22Rv1 (cell line): ENCODE measurements around the gene DENND1A.

Source experiments
- H3K27ac ChIP-seq: fragments of 450-650 bp; 2 replicates; pipeline ENCODE4 v1.5.1; 2017
- ZFX ChIP-seq: fragments of 450-650 bp; IDR thresholded peaks from 2 replicates; pipeline ENCODE4 v1.6.1; 2017; ENCODE audit warnings: antibody characterized with exemption, borderline replicate concordance
- TF ChIP-seq, protein P1 (sequence below): fragments of 450-650 bp; IDR thresholded peaks from 2 replicates; pipeline ENCODE4 v1.5.1; 2017; ENCODE audit warnings: mild to moderate bottlenecking

Gene DENND1A

DNA sequence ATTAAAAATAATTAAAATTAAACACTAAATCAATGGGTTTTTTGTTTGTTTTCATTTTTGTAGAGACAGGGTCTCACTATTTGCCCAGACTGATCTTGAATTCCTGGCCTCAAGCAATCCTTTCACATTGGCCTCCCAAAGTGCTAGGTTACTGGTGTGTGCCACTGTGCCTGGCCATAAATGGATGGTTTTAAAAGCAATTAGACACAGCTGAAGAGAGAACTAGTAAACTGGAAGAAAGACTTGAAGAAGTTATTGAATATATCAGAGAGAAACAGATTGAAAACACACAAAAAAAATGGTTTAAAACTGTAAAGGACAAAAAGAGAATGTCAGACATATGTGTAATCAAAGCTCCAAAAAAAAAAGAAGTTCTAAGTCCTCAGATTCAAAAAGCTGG is 83.0 kb downstream of the DENND1A start:
- no peak overlapping the region for H3K27ac ChIP-seq
- TF ChIP-seq ZFX: no peak
- TF ChIP-seq, protein P1, sequence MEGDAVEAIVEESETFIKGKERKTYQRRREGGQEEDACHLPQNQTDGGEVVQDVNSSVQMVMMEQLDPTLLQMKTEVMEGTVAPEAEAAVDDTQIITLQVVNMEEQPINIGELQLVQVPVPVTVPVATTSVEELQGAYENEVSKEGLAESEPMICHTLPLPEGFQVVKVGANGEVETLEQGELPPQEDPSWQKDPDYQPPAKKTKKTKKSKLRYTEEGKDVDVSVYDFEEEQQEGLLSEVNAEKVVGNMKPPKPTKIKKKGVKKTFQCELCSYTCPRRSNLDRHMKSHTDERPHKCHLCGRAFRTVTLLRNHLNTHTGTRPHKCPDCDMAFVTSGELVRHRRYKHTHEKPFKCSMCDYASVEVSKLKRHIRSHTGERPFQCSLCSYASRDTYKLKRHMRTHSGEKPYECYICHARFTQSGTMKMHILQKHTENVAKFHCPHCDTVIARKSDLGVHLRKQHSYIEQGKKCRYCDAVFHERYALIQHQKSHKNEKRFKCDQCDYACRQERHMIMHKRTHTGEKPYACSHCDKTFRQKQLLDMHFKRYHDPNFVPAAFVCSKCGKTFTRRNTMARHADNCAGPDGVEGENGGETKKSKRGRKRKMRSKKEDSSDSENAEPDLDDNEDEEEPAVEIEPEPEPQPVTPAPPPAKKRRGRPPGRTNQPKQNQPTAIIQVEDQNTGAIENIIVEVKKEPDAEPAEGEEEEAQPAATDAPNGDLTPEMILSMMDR: no peak

DNA sequence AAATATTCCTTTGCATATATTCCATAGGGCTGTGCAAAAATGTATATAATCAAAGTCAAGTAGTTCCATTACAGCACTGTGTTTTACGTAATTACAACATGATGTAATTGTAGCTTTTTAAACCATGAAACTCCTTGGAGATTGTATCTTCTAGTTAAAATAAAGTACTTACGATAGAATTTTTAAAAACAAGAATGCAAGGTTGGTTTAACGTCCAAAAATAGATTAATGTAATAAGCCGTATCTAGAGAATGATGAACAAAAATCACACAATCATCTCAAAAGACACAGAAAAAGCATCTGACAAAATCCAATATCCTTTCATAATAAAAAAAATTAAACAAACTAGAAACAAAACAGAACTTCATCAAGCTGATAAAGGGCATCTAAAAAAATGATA is 86.2 kb downstream of the DENND1A start:
- no peak overlapping the region for H3K27ac ChIP-seq
- TF ChIP-seq, protein P1: no peak
- no peak for TF ChIP-seq ZFX

DNA sequence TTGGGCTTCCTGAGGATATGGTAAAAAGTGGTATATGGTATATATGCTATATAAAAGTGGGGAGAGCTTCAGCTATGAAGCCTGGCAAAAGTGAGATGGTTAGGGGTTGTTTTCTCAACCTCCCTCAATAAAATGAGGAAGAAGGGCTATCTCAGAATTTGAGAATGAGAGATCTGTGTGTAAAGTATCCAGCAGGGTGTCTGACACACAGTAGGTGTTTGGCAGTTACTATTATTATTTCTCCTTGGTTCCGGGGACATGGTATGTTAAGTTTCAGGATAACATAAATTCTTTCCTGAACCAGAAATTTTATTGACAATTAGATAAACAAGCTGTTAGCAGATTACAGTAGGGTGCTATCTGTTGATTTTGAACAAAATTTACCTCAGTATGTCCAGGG is 94.1 kb downstream of the DENND1A start:
- TF ChIP-seq, protein P1: no peak
- TF ChIP-seq ZFX: no peak
- H3K27ac ChIP-seq: no peak overlapping the region

DNA sequence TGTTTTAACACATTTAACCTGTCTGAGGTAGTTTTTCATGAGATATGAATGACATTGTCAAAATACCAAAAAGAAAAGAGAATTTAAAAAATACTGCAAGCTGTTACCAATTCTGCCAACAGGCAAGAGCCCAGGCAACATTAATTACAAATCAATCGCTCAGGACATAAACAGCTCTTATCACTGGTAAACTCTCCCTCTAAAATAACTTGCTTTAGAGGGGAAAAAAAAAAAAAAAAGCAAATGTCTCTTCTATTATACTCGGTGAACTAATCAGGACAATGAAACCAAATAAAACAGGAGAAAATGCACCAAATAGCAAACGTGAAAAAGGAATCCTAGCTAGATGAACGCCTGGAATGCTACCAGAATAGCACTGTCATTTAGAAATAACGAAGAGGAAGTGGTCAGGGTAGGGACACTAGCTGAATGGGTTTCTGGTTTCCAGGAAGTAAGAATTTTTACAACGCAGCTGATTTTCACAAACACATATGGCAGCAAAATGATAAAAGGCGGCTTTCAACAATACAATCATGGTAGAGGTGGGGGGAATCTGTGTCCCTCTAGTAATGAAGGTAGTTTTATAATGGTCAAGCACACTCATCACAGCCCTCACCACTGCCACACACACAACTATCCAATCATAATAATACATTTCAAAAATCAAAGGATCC is 94.9 kb downstream of the DENND1A start:
- TF ChIP-seq, protein P1: no peak
- no peak for TF ChIP-seq ZFX
- H3K27ac ChIP-seq: no peak overlapping the region

DNA sequence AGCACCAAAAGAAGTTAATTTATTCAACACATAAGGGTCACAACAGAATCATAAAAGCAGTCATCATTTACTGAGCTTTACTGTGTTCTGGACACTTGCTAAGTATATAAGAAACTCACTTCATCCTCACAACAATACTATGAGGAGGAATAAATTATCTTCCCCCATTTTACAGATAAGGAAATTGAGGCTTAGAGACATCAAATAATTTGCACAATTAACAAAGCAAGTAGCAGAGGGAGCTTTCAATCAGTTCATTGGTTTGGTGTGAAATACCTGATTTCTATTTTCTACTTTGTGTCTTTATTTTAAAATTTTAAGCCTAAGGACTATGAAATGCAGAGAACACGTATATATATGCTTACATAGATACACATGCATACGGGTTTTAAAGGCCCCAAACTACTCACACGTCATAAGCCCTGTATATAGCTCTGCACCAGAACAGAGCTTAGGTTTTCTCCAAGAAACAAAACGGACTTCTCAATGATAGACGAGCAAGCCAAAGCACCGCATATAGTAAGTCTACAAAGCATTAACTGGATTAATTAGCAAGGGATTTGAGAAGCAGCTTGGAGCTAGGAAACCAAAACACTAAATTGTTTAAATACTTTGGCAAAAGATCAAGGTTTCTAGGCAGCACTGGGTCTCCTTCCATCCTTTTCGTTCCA is 95.6 kb downstream of the DENND1A start:
- H3K27ac ChIP-seq: no peak overlapping the region

DNA sequence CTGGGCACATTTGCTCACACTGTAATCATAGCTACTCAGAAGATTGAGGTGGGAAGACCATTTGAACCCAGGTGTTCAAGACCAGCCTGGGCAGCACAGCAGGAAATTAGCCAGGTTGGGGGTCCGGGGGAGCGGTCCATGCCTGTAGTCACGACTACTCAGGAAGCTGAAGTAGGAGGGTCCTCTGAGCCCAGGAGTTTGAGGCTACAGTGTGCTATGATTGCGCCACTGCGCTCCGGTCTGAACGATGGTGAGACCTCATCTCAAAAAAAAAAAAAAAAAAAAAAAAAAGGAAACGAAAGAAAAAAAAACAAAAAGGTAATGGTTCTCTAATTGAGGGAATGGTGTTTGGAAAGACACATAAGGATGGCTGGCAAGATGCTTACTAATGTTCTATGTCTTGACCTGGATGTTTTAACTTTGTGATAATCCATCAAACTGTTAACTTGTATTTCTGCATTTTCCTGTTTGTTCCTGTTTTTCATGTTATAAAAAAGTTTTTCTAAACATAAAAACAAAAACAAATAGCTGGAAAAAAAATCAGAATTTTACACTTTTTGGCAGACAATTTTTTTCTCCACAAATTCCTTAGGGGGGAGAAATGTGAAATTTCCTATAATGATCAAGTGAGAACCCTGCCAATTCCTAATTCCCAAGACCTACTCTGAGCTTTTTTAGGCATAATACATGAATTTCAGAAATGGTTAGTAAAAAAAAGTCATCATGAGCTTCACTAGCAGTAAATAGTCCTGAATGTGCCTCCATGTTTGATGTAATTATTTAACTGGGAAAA is 96.9 kb downstream of the DENND1A start:
- no peak overlapping the region for H3K27ac ChIP-seq
- TF ChIP-seq, protein P1: no peak
- no peak for TF ChIP-seq ZFX

More for the DNA sequence above, 95.6 kb downstream of the DENND1A start:
- TF ChIP-seq, protein P1: no peak
- TF ChIP-seq ZFX: no peak

DNA sequence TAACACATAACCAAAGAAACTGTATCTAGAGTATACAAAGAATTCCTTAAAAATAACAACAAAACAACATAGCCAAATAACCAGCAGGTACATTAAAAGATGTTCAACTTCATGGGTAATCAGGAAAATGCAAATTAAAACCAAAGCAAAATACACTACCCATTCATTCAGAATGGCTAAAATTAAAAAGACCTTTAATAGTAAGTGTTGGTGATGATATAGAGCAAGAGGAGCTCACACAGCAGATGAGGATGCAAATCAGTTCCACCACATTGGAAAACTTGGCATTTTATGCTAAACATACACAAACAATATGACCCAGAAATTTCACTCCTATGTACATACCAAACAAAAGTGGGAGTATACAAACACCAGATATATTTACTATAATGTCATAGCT is 97.8 kb downstream of the DENND1A start:
- TF ChIP-seq ZFX: no peak
- TF ChIP-seq, protein P1: no peak

More for the DNA sequence above, 97.8 kb downstream of the DENND1A start:
- H3K27ac ChIP-seq: no peak overlapping the region
